ENCODE data around the gene APPL2. TPM values are rescaled to one million over a fixed set of nuclear protein-coding genes. Genes with fewer than 3 reads are reported as not detected.

The APPL2 gene
- total and polyA plus RNA-seq, 2 donors (not counting 1 experiment from before 2014, with no cell fraction given), result 20.5 to 58.3 TPM

DNA sequence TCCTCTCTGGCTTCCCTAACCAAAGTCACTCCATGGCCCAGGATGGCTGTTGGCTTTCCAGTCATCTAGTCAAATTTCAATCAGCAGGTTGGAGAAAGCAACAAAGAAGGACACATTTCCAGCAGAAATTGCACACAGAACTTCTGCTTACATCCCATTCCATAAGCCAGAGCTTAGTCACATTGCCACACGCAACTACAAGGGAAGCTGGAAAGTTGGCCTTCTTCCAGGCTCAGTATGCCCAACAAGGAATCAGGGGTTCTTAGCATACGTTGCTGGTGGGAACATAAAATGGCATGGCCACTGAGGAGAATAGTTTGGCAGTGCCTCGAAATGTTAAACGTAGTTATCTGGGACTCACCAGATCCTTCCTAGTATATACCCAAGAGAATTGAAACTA is 9.3 kb upstream of the APPL2 start:
- ChIA-PET POLR2A (no interaction called here), CTCF (no interaction called here)
- Mint-ChIP-seq H3K4me1 (peaks cover 5% of the 10 kb centered on the region), H3K9me3 (ENCODE audit: insufficient read depth) (no peaks in the 10 kb centered on the region), H3K4me3 (no peak overlapping the region), H3K27me3 (peaks cover 8% of the 10 kb centered on the region), H3K27ac (no peak overlapping the region)
- no peak overlapping the region for H3K4me2 ChIP-seq (replicated peaks; ENCODE audit: low read depth, low read length, poor library complexity, severe bottlenecking)
- H3K36me3 ChIP-seq (replicated peaks in 1 of 2; ENCODE audit: control extremely low read depth in 1 of 2, control insufficient read depth in 1 of 2, extremely low read depth in 1 of 2, insufficient read depth in 2 of 2, low read length in 1 of 2), result no peaks in the 10 kb centered on the region
- peaks cover 0 to 5% (median 2%) of the 10 kb centered on the region in 4 experiments for H3K27me3 ChIP-seq (replicated peaks in 1 of 4; ENCODE audit: control extremely low read depth in 1 of 4, control insufficient read depth in 3 of 4, insufficient read depth in 4 of 4, low read length in 3 of 4)
- no peak overlapping the region for H3K27ac ChIP-seq (ENCODE audit: low read length in 2 of 2)
- no peak for DNase-seq
- H2AFZ ChIP-seq (ENCODE audit: insufficient read depth, low read depth, low read length, poor library complexity, severe bottlenecking), result no peak overlapping the region
- peaks cover 7 to 9% of the 10 kb centered on the region in 2 donors for H3K4me1 ChIP-seq (ENCODE audit: control insufficient read depth in 2 of 2, insufficient read depth in 2 of 2, low read length in 2 of 2)
- TF ChIP-seq, protein P1, sequence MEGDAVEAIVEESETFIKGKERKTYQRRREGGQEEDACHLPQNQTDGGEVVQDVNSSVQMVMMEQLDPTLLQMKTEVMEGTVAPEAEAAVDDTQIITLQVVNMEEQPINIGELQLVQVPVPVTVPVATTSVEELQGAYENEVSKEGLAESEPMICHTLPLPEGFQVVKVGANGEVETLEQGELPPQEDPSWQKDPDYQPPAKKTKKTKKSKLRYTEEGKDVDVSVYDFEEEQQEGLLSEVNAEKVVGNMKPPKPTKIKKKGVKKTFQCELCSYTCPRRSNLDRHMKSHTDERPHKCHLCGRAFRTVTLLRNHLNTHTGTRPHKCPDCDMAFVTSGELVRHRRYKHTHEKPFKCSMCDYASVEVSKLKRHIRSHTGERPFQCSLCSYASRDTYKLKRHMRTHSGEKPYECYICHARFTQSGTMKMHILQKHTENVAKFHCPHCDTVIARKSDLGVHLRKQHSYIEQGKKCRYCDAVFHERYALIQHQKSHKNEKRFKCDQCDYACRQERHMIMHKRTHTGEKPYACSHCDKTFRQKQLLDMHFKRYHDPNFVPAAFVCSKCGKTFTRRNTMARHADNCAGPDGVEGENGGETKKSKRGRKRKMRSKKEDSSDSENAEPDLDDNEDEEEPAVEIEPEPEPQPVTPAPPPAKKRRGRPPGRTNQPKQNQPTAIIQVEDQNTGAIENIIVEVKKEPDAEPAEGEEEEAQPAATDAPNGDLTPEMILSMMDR (IDR thresholded peaks at IDR 0.05), result no peak
- no peak overlapping the region for H3K4me3 ChIP-seq (ENCODE audit: control extremely low read depth in 1 of 5, extremely low read depth in 1 of 5, insufficient read depth in 1 of 5, low read depth in 2 of 5, low read length in 4 of 5)
- no peak overlapping the region for H3K9ac ChIP-seq (ENCODE audit: low read length)
- ATAC-seq (ENCODE audit: low read depth), result no peak
- H4K20me1 ChIP-seq (ENCODE audit: control insufficient read depth, insufficient read depth, low read length, poor library complexity, severe bottlenecking), result no peaks in the 10 kb centered on the region
- H3K9me3 ChIP-seq (ENCODE audit: control extremely low read depth in 1 of 3, control insufficient read depth in 2 of 3, insufficient read depth in 1 of 3, low read length in 2 of 3), result peaks cover 0 to 5% (median 0%) of the 10 kb centered on the region in 3 donors
- no peaks in the 10 kb centered on the region for H3K79me2 ChIP-seq (ENCODE audit: control insufficient read depth, insufficient read depth, low read length)
- WGBS (ENCODE audit: insufficient coverage), result 86% methylated on average over 2 of the region's 4 CpGs
- intact Hi-C loops (cut with micrococcal nuclease), result no loop called here

DNA sequence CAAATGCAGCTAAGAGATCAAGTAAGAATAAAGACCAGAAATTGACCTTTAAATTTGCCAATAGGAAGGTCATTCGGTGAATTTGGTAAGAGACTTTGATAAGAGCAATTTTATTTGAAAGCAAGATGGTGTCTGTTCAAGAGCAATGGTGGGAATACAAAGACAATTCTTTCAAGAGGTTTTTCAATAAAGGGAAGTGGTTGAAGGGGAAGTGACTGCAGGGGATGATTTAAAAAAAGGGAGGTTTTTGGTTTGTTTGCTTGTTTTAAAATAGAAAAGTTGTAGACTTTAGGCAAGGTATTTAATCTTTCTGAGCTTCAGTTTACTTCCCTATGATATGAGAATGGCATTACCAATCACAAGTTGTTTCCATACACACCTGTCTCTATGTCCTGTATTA is 4.3 kb upstream of the APPL2 start:
- Histone ChIP-seq H3K27me3 (replicated peaks in 1 of 4; ENCODE audit: control extremely low read depth in 1 of 4, control insufficient read depth in 3 of 4, insufficient read depth in 4 of 4, low read length in 3 of 4) (peaks cover 0 to 5% (median under 1%) of the 10 kb centered on the region in 4 experiments), H3K36me3 (replicated peaks in 1 of 2; ENCODE audit: control extremely low read depth in 1 of 2, control insufficient read depth in 1 of 2, extremely low read depth in 1 of 2, insufficient read depth in 2 of 2, low read length in 1 of 2) (no peaks in the 10 kb centered on the region), H3K4me2 (replicated peaks; ENCODE audit: low read depth, low read length, poor library complexity, severe bottlenecking) (peak overlapping the region; percentile 23), H3K9me3 (ENCODE audit: control extremely low read depth in 1 of 3, control insufficient read depth in 2 of 3, insufficient read depth in 1 of 3, low read length in 2 of 3) (no peaks in the 10 kb centered on the region), H3K4me1 (ENCODE audit: control insufficient read depth in 2 of 2, insufficient read depth in 2 of 2, low read length in 2 of 2) (peaks cover 23% of the 10 kb centered on the region in 2 donors), H3K27ac (ENCODE audit: low read length in 2 of 2) (peak overlapping the region in 1 of 2 donors; percentile 61), H3K79me2 (ENCODE audit: control insufficient read depth, insufficient read depth, low read length) (peaks cover 1% of the 10 kb centered on the region), H2AFZ (ENCODE audit: insufficient read depth, low read depth, low read length, poor library complexity, severe bottlenecking) (peak overlapping the region; percentile 35), H3K9ac (ENCODE audit: low read length) (no peak overlapping the region), H3K4me3 (ENCODE audit: control extremely low read depth in 1 of 5, extremely low read depth in 1 of 5, insufficient read depth in 1 of 5, low read depth in 2 of 5, low read length in 4 of 5) (no peak overlapping the region), H4K20me1 (ENCODE audit: control insufficient read depth, insufficient read depth, low read length, poor library complexity, severe bottlenecking) (no peaks in the 10 kb centered on the region)
- DNase-seq (peak; percentile 26), ATAC-seq (ENCODE audit: low read depth) (no peak)
- Mint-ChIP-seq H3K9me3 (ENCODE audit: insufficient read depth) (no peaks in the 10 kb centered on the region), H3K27me3 (peaks cover 3% of the 10 kb centered on the region), H3K4me1 (peaks cover 13% of the 10 kb centered on the region), H3K27ac (no peak overlapping the region), H3K4me3 (no peak overlapping the region)
- TF ChIP-seq, protein P1 (IDR thresholded peaks at IDR 0.05), result no peak
- no peak for TF ChIP-seq EZH2 (IDR thresholded peaks at IDR 0.05; ENCODE audit: borderline replicate concordance, insufficient read depth, low read depth, low read length, poor library complexity, severe bottlenecking)
- WGBS (ENCODE audit: insufficient coverage), result 100% methylated on average over 1 of the region's 1 CpG
- CTCF ChIA-PET, result interaction anchor here (0.8 kb wide), 1 partner anchor 1116 kb away, joined by 3 read pairs; no protein-coding TSS in a partner anchor
- POLR2A ChIA-PET, result no interaction called here
- intact Hi-C loops (cut with micrococcal nuclease), result no loop called here

Data from B cell (primary cell).